Stimulated activated effector memory CD8-positive, alpha-beta T cell treated with anti-CD3 and anti-CD28 coated beads, Interleukin-12 subunit alpha, Interleukin-12 subunit beta, amount 100 ng/mL, for 72 hours (primary cell): ENCODE measurements around the gene CA10.

Source experiments
- ATAC-seq: fragments of 150-1000 bp; cut with Tn5 transposase; 2 replicates; pipeline ENCODE4 v1.10.0; 2021
- DNase-seq, 2 donors: peaks; one replicate each; pipeline ENCODE4 v3.0.0; 2021 to 2022; ENCODE audit warnings: low spot score in 2 of 2
- H3K27ac Mint-ChIP-seq: one replicate; pipeline ENCODE4 v1.8.0; 2022; ENCODE audit warnings: mild to moderate bottlenecking, mixed read lengths
- H3K36me3 Mint-ChIP-seq: one replicate; pipeline ENCODE4 v1.8.0; 2022; ENCODE audit warnings: mild to moderate bottlenecking, mixed read lengths
- H3K4me1 Mint-ChIP-seq: one replicate; pipeline ENCODE4 v1.8.0; 2022; ENCODE audit warnings: mixed read lengths
- H3K4me3 Mint-ChIP-seq: one replicate; pipeline ENCODE4 v1.8.0; 2022; ENCODE audit warnings: mild to moderate bottlenecking, mixed read lengths
- H3K9me3 Mint-ChIP-seq: one replicate; pipeline ENCODE4 v1.8.0; 2022; ENCODE audit warnings: mixed read lengths

CA10 gene

GRCh38 chr17:51721730-51722129 lies 436.8 kb downstream of the CA10 start:
- no peak overlapping the region for H3K27ac Mint-ChIP-seq
- ATAC-seq (no peak), DNase-seq (no peak)
- H3K36me3 Mint-ChIP-seq = no peaks in the 10 kb centered on the region
- no peak overlapping the region for H3K4me3 Mint-ChIP-seq
- H3K4me1 Mint-ChIP-seq = no peaks in the 10 kb centered on the region
- H3K9me3 Mint-ChIP-seq = no peaks in the 10 kb centered on the region

- no peaks in the 10 kb centered on the region for H3K9me3 Mint-ChIP-seq
Observed at GRCh38 chr17:51720439-51720838, 438.1 kb downstream of the CA10 start.

GRCh38 chr17:51718983-51719382 lies 439.5 kb downstream of the CA10 start:
- Mint-ChIP-seq H3K4me3 (no peak overlapping the region), H3K27ac (no peak overlapping the region), H3K36me3 (no peaks in the 10 kb centered on the region), H3K9me3 (no peaks in the 10 kb centered on the region), H3K4me1 (no peaks in the 10 kb centered on the region)
- DNase-seq (no peak), ATAC-seq (no peak)

More at GRCh38 chr17:51720439-51720838, 438.1 kb downstream of the CA10 start:
- no peak for DNase-seq
- Mint-ChIP-seq H3K4me3 (no peak overlapping the region), H3K4me1 (no peaks in the 10 kb centered on the region), H3K36me3 (no peaks in the 10 kb centered on the region), H3K27ac (no peak overlapping the region)
- no peak for ATAC-seq

GRCh38 chr17:51711581-51711980 lies 446.9 kb downstream of the CA10 start:
- H3K36me3 Mint-ChIP-seq = no peaks in the 10 kb centered on the region

GRCh38 chr17:51710634-51710979 lies 447.9 kb downstream of the CA10 start:
- DNase-seq (no peak), ATAC-seq (no peak)
- Mint-ChIP-seq H3K4me3 (no peak overlapping the region), H3K4me1 (no peaks in the 10 kb centered on the region), H3K36me3 (no peaks in the 10 kb centered on the region), H3K27ac (no peak overlapping the region), H3K9me3 (no peaks in the 10 kb centered on the region)

More at GRCh38 chr17:51711581-51711980, 446.9 kb downstream of the CA10 start:
- no peaks in the 10 kb centered on the region for H3K9me3 Mint-ChIP-seq
- DNase-seq = no peak
- ATAC-seq = no peak
- H3K27ac Mint-ChIP-seq = no peak overlapping the region
- H3K4me3 Mint-ChIP-seq = no peak overlapping the region
- H3K4me1 Mint-ChIP-seq = no peaks in the 10 kb centered on the region

GRCh38 chr17:51709694-51710633 lies 448.6 kb downstream of the CA10 start:
- Mint-ChIP-seq H3K4me3 (no peak overlapping the region), H3K36me3 (no peaks in the 10 kb centered on the region)
- ATAC-seq = no peak

GRCh38 chr17:51707216-51707615 lies 451.3 kb downstream of the CA10 start:
- no peaks in the 10 kb centered on the region for H3K9me3 Mint-ChIP-seq
- ATAC-seq (no peak), DNase-seq (no peak)
- H3K27ac Mint-ChIP-seq = no peak overlapping the region
- no peaks in the 10 kb centered on the region for H3K36me3 Mint-ChIP-seq
- no peak overlapping the region for H3K4me3 Mint-ChIP-seq
- H3K4me1 Mint-ChIP-seq = no peaks in the 10 kb centered on the region

More at GRCh38 chr17:51709694-51710633, 448.6 kb downstream of the CA10 start:
- Mint-ChIP-seq H3K9me3 (no peaks in the 10 kb centered on the region), H3K4me1 (no peaks in the 10 kb centered on the region), H3K27ac (no peak overlapping the region)
- no peak for DNase-seq

GRCh38 chr17:51706093-51706492 lies 452.4 kb downstream of the CA10 start:
- Mint-ChIP-seq H3K27ac (no peak overlapping the region), H3K4me1 (no peaks in the 10 kb centered on the region), H3K9me3 (no peaks in the 10 kb centered on the region), H3K36me3 (no peaks in the 10 kb centered on the region), H3K4me3 (no peak overlapping the region)
- DNase-seq (no peak), ATAC-seq (no peak)

GRCh38 chr17:51703361-51704341 lies 454.9 kb downstream of the CA10 start:
- no peak for DNase-seq

GRCh38 chr17:51702963-51703360 lies 455.6 kb downstream of the CA10 start:
- DNase-seq (no peak), ATAC-seq (no peak)
- no peak overlapping the region for H3K4me3 Mint-ChIP-seq
- no peak overlapping the region for H3K27ac Mint-ChIP-seq
- no peaks in the 10 kb centered on the region for H3K4me1 Mint-ChIP-seq
- H3K36me3 Mint-ChIP-seq = no peaks in the 10 kb centered on the region
- H3K9me3 Mint-ChIP-seq = no peaks in the 10 kb centered on the region

More at GRCh38 chr17:51703361-51704341, 454.9 kb downstream of the CA10 start:
- Mint-ChIP-seq H3K9me3 (no peaks in the 10 kb centered on the region), H3K4me3 (no peak overlapping the region), H3K27ac (no peak overlapping the region), H3K36me3 (no peaks in the 10 kb centered on the region), H3K4me1 (no peaks in the 10 kb centered on the region)
- no peak for ATAC-seq

GRCh38 chr17:51701501-51701900 lies 457.0 kb downstream of the CA10 start:
- ATAC-seq = no peak
- H3K9me3 Mint-ChIP-seq = no peaks in the 10 kb centered on the region
- H3K27ac Mint-ChIP-seq = no peak overlapping the region
- no peaks in the 10 kb centered on the region for H3K36me3 Mint-ChIP-seq
- no peaks in the 10 kb centered on the region for H3K4me1 Mint-ChIP-seq
- DNase-seq = no peak
- no peak overlapping the region for H3K4me3 Mint-ChIP-seq

- Mint-ChIP-seq H3K36me3 (no peaks in the 10 kb centered on the region), H3K4me3 (no peak overlapping the region), H3K9me3 (no peaks in the 10 kb centered on the region), H3K27ac (no peak overlapping the region), H3K4me1 (no peaks in the 10 kb centered on the region)
- ATAC-seq = no peak
- no peak for DNase-seq
Observed at GRCh38 chr17:51700011-51700760, 458.3 kb downstream of the CA10 start.

GRCh38 chr17:51699303-51699702 lies 459.2 kb downstream of the CA10 start:
- Mint-ChIP-seq H3K4me1 (no peaks in the 10 kb centered on the region), H3K27ac (no peak overlapping the region), H3K9me3 (no peaks in the 10 kb centered on the region), H3K4me3 (no peak overlapping the region), H3K36me3 (no peaks in the 10 kb centered on the region)
- DNase-seq (no peak), ATAC-seq (no peak)

GRCh38 chr17:51692917-51693316 lies 465.6 kb downstream of the CA10 start:
- ATAC-seq (no peak), DNase-seq (no peak)
- no peak overlapping the region for H3K4me3 Mint-ChIP-seq
- no peak overlapping the region for H3K27ac Mint-ChIP-seq
- no peaks in the 10 kb centered on the region for H3K36me3 Mint-ChIP-seq
- H3K9me3 Mint-ChIP-seq = peaks cover 9% of the 10 kb centered on the region
- H3K4me1 Mint-ChIP-seq = no peaks in the 10 kb centered on the region

GRCh38 chr17:51687887-51688286 lies 470.6 kb downstream of the CA10 start:
- ATAC-seq = no peak
- Mint-ChIP-seq H3K27ac (no peak overlapping the region), H3K36me3 (no peaks in the 10 kb centered on the region), H3K9me3 (peaks cover 12% of the 10 kb centered on the region), H3K4me3 (no peak overlapping the region), H3K4me1 (no peaks in the 10 kb centered on the region)
- DNase-seq = no peak
